Keratinocyte (primary cell): ENCODE data around the gene CACNG4. TPM values are rescaled to one million over a fixed set of nuclear protein-coding genes. Genes with fewer than 3 reads are reported as not detected.
A peak's percentile ranks its signal among the peaks of the same experiment; 100 is the strongest.

Source experiments
- DNase-seq: peaks from one replicate; pipeline ENCODE4 v3.0.0-alpha.2; 2011; ENCODE audit warnings: low read depth, missing footprints, low spot score
- FAIRE-seq: peaks from 2 replicates; lab custom pipeline; 2011; peaks lifted over from hg19 to GRCh38; lab: Jason Lieb, UNC
- H2AFZ ChIP-seq: 2 replicates; pipeline ENCODE4 v1.6.0; 2012; ENCODE audit warnings: low read length, control low read depth, inconsistent platforms; ENCODE audit not compliant: control insufficient read depth
- H3K27ac ChIP-seq: 2 replicates; pipeline ENCODE4 v1.5.1; 2011; ENCODE audit warnings: low read length; ENCODE audit not compliant: control insufficient read depth, insufficient read depth
- H3K27me3 ChIP-seq: 3 replicates; pipeline ENCODE4 v1.6.0; 2011; ENCODE audit warnings: low read length; ENCODE audit not compliant: control insufficient read depth, insufficient read depth; ENCODE audit errors: extremely low read depth
- H3K36me3 ChIP-seq, 2 experiments: 2 replicates in 1 of 2; 3 replicates in 1 of 2; pipeline ENCODE4 v1.5.1; 2011; ENCODE audit warnings: low read length in 2 of 2, mild to moderate bottlenecking in 1 of 2; ENCODE audit not compliant: control insufficient read depth in 2 of 2, insufficient read depth in 2 of 2; ENCODE audit errors: extremely low read depth in 1 of 2
- H3K4me1 ChIP-seq: 3 replicates; pipeline ENCODE4 v1.5.1; 2011; ENCODE audit warnings: low read length; ENCODE audit not compliant: control insufficient read depth, insufficient read depth; ENCODE audit errors: extremely low read depth
- H3K4me2 ChIP-seq: 3 replicates; pipeline ENCODE4 v1.6.0; 2011; ENCODE audit warnings: low read depth, low read length; ENCODE audit not compliant: control insufficient read depth, insufficient read depth; ENCODE audit errors: extremely low read depth
- H3K4me3 ChIP-seq, 3 experiments: fragments of 200-600 bp in 1 of 3; sonication (generic) in 1 of 3; 2 replicates in 2 of 3; 3 replicates in 1 of 3; pipeline ENCODE4 v1.5.1; 2011 to 2016; ENCODE audit warnings: low read length in 3 of 3, mild to moderate bottlenecking in 3 of 3, control low read depth in 2 of 3, inconsistent platforms in 1 of 3, low read depth in 1 of 3, mixed read lengths in 1 of 3, mixed run types in 1 of 3, moderate library complexity in 1 of 3; ENCODE audit not compliant: control insufficient read depth in 2 of 3, insufficient read depth in 2 of 3; ENCODE audit errors: extremely low read depth in 1 of 3
- H3K79me2 ChIP-seq: 2 replicates; pipeline ENCODE4 v1.6.0; 2012; ENCODE audit warnings: low read length; ENCODE audit not compliant: control insufficient read depth, insufficient read depth
- H3K9ac ChIP-seq: 3 replicates; pipeline ENCODE4 v1.6.0; 2011; ENCODE audit warnings: low read length; ENCODE audit not compliant: control insufficient read depth, insufficient read depth; ENCODE audit errors: extremely low read depth
- H3K9me1 ChIP-seq: 3 replicates; pipeline ENCODE4 v1.6.0; 2011; ENCODE audit warnings: low read length; ENCODE audit not compliant: control insufficient read depth, insufficient read depth; ENCODE audit errors: extremely low read depth
- H3K9me3 ChIP-seq: 2 replicates; pipeline ENCODE4 v1.5.1; 2012; ENCODE audit warnings: low read depth, low read length; ENCODE audit not compliant: control insufficient read depth
- H4K20me1 ChIP-seq: 3 replicates; pipeline ENCODE4 v1.6.0; 2011; ENCODE audit warnings: low read length; ENCODE audit not compliant: control insufficient read depth, insufficient read depth; ENCODE audit errors: extremely low read depth
- CTCF ChIP-seq, 3 experiments: IDR thresholded peaks in 1 of 3; conservative IDR thresholded peaks in 1 of 3; optimal IDR thresholded peaks in 1 of 3; 2 replicates in 2 of 3; 3 replicates in 1 of 3; pipeline versions ENCODE3 to v1.5.1; 2011; ENCODE audit warnings: low read length in 3 of 3, mild to moderate bottlenecking in 3 of 3, moderate library complexity in 2 of 3, control low read depth in 1 of 3, inconsistent platforms in 1 of 3; ENCODE audit not compliant: insufficient read depth in 2 of 3; ENCODE audit errors: extremely low read depth in 1 of 3
- EZH2 ChIP-seq: IDR thresholded peaks from one replicate; pipeline ENCODE4 v1.6.1; 2012; ENCODE audit warnings: inconsistent platforms, mild to moderate bottlenecking, low read length, moderate library complexity
- dilution Hi-C: fragments of 300-500 bp; cut with MboI; formaldehyde crosslinking; loops from one replicate; pipeline ENCODE4 v1.7.0; 2020; ENCODE audit warnings: low sequenced_read_pairs; ENCODE audit not compliant: extremely low pct_ligation_motif_present
- polyA plus RNA-seq, 5 experiments: library from polyadenylated mRNA; depleted of rRNA in 3 of 5; stranded (reverse) in 3 of 5; stranded (forward) in 1 of 5; unstranded in 1 of 5; fragments of >200 nt; gene quantifications; 1 replicate in 1 of 5; 2 replicates in 3 of 5; 3 replicates in 1 of 5; pipeline versions ENCODE4 v1.2.1 to v1.2.3, GENCODE V29; 2011 to 2012; ENCODE audit warnings: missing spikeins in 2 of 5, low read depth in 1 of 5, low replicate concordance in 1 of 5

Gene CACNG4
- polyA plus RNA-seq, 1 donor (not counting 4 experiments of a cell fraction or from before 2014, with no cell fraction given), result not detected

GRCh38 chr17:66942451-66943264 lies 21.8 kb upstream of the CACNG4 start:
- Histone ChIP-seq H3K4me3 (no peak overlapping the region), H3K9me3 (no peaks in the 10 kb centered on the region), H3K27ac (no peak overlapping the region), H3K36me3 (no peaks in the 10 kb centered on the region), H3K4me1 (peaks cover 11% of the 10 kb centered on the region), H3K27me3 (peaks cover 12% of the 10 kb centered on the region), H3K9me1 (no peaks in the 10 kb centered on the region), H4K20me1 (no peaks in the 10 kb centered on the region), H2AFZ (no peak overlapping the region), H3K79me2 (no peaks in the 10 kb centered on the region), H3K9ac (no peak overlapping the region), H3K4me2 (no peak overlapping the region)
- no peak for TF ChIP-seq EZH2
- peak in 1 of 3 experiments; percentile 44 for TF ChIP-seq CTCF (optimal IDR thresholded peaks at IDR 0.05 in 1 of 3, IDR thresholded peaks at IDR 0.05 in 1 of 3, conservative IDR thresholded peaks at IDR 0.05 in 1 of 3; ENCODE audit: extremely low read depth in 1 of 3, insufficient read depth in 2 of 3, low read length in 3 of 3)
- FAIRE-seq (no peak), DNase-seq (no peak)
- dilution Hi-C loops, result no loop called here

- H3K4me3 ChIP-seq, result no peak overlapping the region
- H4K20me1 ChIP-seq, result no peaks in the 10 kb centered on the region
- no peaks in the 10 kb centered on the region for H3K9me1 ChIP-seq
- peaks cover 11% of the 10 kb centered on the region for H3K4me1 ChIP-seq
- no peak overlapping the region for H3K9ac ChIP-seq
- dilution Hi-C loops, result no loop called here
- H3K36me3 ChIP-seq, result no peaks in the 10 kb centered on the region
- TF ChIP-seq EZH2 (no peak), CTCF (optimal IDR thresholded peaks at IDR 0.05 in 1 of 3, IDR thresholded peaks at IDR 0.05 in 1 of 3, conservative IDR thresholded peaks at IDR 0.05 in 1 of 3; ENCODE audit: extremely low read depth in 1 of 3, insufficient read depth in 2 of 3, low read length in 3 of 3) (no peak)
- no peaks in the 10 kb centered on the region for H3K9me3 ChIP-seq
- peaks cover 12% of the 10 kb centered on the region for H3K27me3 ChIP-seq
- no peaks in the 10 kb centered on the region for H3K79me2 ChIP-seq
- no peak overlapping the region for H2AFZ ChIP-seq
- no peak overlapping the region for H3K4me2 ChIP-seq
- FAIRE-seq (no peak), DNase-seq (no peak)
- H3K27ac ChIP-seq, result no peak overlapping the region
These were observed 21.0 kb upstream of the CACNG4 start for GRCh38 chr17:66943484-66943883.
